BLaER1 (cell line): ENCODE data around the gene ZBTB24.
A peak's percentile ranks its signal among the peaks of the same experiment; 100 is the strongest.
"Not testable (repeated sequence)": the region's sequence is repeated elsewhere in the genome, so short reads cannot be mapped to it uniquely, and the experiment has no call there.

ENCODE experiments used
- H3K27ac ChIP-seq: shearing (Covaris generic); formaldehyde crosslinking; 2 replicates; pipeline ENCODE4 v1.8.1; 2022
- H3K27me3 ChIP-seq: shearing (Covaris generic); formaldehyde crosslinking; 2 replicates; pipeline ENCODE4 v1.8.1; 2022
- H3K36me3 ChIP-seq: shearing (Covaris generic); formaldehyde crosslinking; 2 replicates; pipeline ENCODE4 v1.8.1; 2022
- H3K4me1 ChIP-seq: shearing (Covaris generic); formaldehyde crosslinking; 2 replicates; pipeline ENCODE4 v1.8.1; 2022
- H3K4me2 ChIP-seq: shearing (Covaris generic); formaldehyde crosslinking; 2 replicates; pipeline ENCODE4 v1.8.1; 2022
- H3K4me3 ChIP-seq: shearing (Covaris generic); formaldehyde crosslinking; 2 replicates; pipeline ENCODE4 v1.8.1; 2022
- H3K9ac ChIP-seq: shearing (Covaris generic); formaldehyde crosslinking; 2 replicates; pipeline ENCODE4 v1.8.1; 2022
- H3K9me3 ChIP-seq: shearing (Covaris generic); formaldehyde crosslinking; 2 replicates; pipeline ENCODE4 v1.8.1; 2022
- H4K20me1 ChIP-seq: shearing (Covaris generic); formaldehyde crosslinking; 2 replicates; pipeline ENCODE4 v1.8.1; 2022
- Cebpa-rat ChIP-seq: shearing (Covaris generic); IDR thresholded peaks from 2 replicates; pipeline ENCODE4 v1.8.1; 2022

ZBTB24 gene

DNA sequence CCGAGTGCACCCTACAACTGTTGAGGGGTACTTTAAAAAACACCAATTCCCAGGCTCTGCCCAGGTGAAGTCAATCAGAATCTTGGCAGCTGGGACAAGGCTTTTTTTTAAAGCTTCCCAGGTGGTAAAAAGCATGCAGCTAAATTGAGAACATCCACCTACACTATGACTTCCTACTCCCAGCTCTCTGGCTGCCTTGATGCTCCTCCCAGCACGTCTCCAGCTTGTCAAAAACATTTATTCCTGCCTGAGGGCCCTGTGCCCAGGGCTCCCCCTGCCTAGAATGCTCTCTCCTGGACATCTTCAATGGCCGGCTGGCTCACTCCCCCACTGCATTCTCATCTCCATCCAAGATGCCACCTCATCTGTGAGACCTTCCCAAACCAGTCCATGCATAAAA is 9.9 kb downstream of the ZBTB24 start:
- peaks cover 100% of the 10 kb centered on the region for H3K36me3 ChIP-seq

DNA sequence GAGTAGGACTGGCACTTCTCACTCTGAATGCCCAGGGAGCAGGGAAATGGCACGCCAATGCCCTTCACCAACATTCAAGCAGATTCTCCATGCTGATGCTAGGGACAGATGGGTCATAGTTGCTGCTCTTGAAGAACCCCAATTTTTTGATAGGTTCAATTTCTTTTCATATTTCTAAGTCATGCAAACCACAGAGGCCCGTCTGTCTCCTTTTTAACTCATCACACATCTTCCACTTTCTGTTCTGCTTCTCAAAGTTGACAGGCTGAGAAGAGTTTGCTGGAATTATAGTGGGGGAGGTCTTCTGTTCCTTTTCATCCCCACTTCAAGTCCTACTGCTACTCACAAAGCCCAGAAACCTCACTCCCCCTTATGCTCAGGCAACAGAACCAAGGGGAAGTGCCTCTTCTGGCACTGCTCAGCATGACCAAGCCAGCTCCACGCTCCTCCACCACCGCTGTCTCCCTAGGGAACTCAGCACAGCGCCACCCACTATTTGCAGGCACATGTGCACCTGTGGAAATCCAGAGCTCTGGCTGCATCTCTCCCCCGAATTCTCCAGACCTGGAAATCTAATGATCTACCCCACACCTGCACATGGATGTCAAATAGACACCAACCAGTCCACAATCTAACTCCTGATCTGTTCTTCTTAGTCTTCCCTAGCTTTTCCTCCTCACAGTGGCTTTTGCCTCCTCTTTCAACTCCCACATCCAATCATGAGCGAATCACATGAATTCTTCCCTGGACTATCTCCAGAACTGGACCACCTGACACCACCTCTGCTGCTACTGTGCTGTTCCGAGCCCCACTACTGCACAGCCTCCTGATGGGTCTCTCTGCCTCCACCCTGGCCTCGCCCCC is 10.7 kb downstream of the ZBTB24 start:
- H3K36me3 ChIP-seq = peaks cover 100% of the 10 kb centered on the region
- H3K4me2 ChIP-seq = peak overlapping the region; percentile 58
- H3K9ac ChIP-seq = no peak overlapping the region
- H3K27ac ChIP-seq = 0 out of 2 replicates have a peak overlapping the region, but pooled peaks have one; percentile 7
- no peak overlapping the region for H3K4me3 ChIP-seq
- peaks cover 30% of the 10 kb centered on the region for H3K4me1 ChIP-seq
- no peaks in the 10 kb centered on the region for H3K27me3 ChIP-seq
- no peaks in the 10 kb centered on the region for H3K9me3 ChIP-seq
- H4K20me1 ChIP-seq = peaks cover 96% of the 10 kb centered on the region
- no peak for TF ChIP-seq Cebpa-rat

More for the DNA sequence above, 9.9 kb downstream of the ZBTB24 start:
- Histone ChIP-seq H3K9me3 (no peaks in the 10 kb centered on the region), H3K27ac (no peak overlapping the region), H3K27me3 (no peaks in the 10 kb centered on the region), H3K4me2 (peak overlapping the region; percentile 58; the same call in 1 of the 2 replicates), H3K4me3 (no peak overlapping the region), H4K20me1 (peaks cover 96% of the 10 kb centered on the region), H3K9ac (no peak overlapping the region), H3K4me1 (peaks cover 38% of the 10 kb centered on the region)
- no peak for TF ChIP-seq Cebpa-rat

DNA sequence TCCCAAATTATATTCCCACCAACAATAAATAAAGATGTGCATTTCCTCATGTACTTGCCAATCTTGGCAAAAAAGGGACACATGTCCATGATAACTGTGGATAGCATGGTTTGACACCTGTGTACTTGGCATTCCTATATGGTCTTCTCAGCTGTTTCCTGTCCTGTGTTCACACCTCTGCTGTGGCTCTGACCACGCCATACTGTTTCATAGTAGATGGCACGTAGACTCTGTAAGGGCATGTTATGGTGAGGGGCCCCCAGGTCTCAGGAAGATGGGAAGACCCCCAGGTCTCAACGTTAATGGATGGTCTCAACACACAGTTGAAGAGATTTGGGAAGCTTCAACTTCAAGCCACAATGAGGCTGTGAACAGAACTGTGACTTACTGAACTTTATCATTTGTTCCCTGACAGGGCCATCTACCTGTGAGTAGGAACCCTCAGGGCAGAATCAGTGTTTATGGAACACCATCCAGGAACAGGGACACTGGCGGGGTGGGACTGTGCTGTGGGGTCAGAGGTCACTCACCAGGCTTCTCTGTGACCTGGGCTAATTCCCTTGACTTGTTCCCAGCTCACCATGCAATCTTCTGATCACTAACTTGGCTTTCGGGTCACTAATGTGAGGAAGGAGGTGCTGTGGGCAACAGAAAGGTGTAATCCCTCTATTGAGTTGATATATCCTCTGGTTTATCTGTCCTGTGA is 11.8 kb downstream of the ZBTB24 start:
- H3K4me2 ChIP-seq = no peak overlapping the region

GRCh38 chr6:109469591-109470189 is 13.3 kb downstream of the ZBTB24 start:
- no peak overlapping the region for H3K9ac ChIP-seq
- peaks cover 21% of the 10 kb centered on the region for H3K4me1 ChIP-seq
- H3K36me3 ChIP-seq = peaks cover 100% of the 10 kb centered on the region
- TF ChIP-seq Cebpa-rat = no peak
- H3K27me3 ChIP-seq = no peaks in the 10 kb centered on the region
- no peak overlapping the region for H3K4me2 ChIP-seq
- H3K27ac ChIP-seq = no peak overlapping the region
- H3K9me3 ChIP-seq = no peaks in the 10 kb centered on the region
- peaks cover 85% of the 10 kb centered on the region for H4K20me1 ChIP-seq
- no peak overlapping the region for H3K4me3 ChIP-seq

More for the DNA sequence above, 11.8 kb downstream of the ZBTB24 start:
- no peak overlapping the region for H3K4me3 ChIP-seq
- 0 out of 2 replicates have a peak overlapping the region, but pooled peaks have one; percentile 7 for H3K27ac ChIP-seq
- no peaks in the 10 kb centered on the region for H3K9me3 ChIP-seq
- H3K27me3 ChIP-seq = no peaks in the 10 kb centered on the region
- no peak overlapping the region for H3K9ac ChIP-seq
- peaks cover 89% of the 10 kb centered on the region for H4K20me1 ChIP-seq
- no peak for TF ChIP-seq Cebpa-rat
- peaks cover 21% of the 10 kb centered on the region for H3K4me1 ChIP-seq
- peaks cover 100% of the 10 kb centered on the region for H3K36me3 ChIP-seq

DNA sequence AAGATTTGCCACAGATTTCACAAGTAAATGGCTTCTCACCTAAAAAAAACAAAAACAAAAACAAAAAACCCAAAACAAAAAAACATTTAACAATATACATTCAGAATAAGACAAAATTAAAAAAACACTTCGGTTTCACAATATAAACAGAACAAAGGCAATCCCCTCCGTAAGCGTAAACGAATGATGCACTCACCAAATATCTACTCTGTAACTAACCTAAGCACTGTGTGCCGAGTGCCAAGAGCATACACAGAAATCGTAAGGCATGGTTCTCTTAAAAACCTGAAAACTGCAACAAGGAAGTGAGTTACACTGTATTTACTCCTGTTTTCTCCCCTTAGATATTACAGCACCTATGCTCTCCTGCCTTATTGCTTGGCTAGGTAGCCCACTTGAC is 15.3 kb downstream of the ZBTB24 start:
- H4K20me1 ChIP-seq = peaks cover 79% of the 10 kb centered on the region
- no peaks in the 10 kb centered on the region for H3K27me3 ChIP-seq
- no peak for TF ChIP-seq Cebpa-rat
- H3K9ac ChIP-seq = no peak overlapping the region
- no peak overlapping the region for H3K4me3 ChIP-seq
- no peak overlapping the region for H3K4me2 ChIP-seq
- peaks cover 13% of the 10 kb centered on the region for H3K4me1 ChIP-seq
- no peaks in the 10 kb centered on the region for H3K9me3 ChIP-seq
- no peak overlapping the region for H3K27ac ChIP-seq
- H3K36me3 ChIP-seq = peaks cover 97% of the 10 kb centered on the region

DNA sequence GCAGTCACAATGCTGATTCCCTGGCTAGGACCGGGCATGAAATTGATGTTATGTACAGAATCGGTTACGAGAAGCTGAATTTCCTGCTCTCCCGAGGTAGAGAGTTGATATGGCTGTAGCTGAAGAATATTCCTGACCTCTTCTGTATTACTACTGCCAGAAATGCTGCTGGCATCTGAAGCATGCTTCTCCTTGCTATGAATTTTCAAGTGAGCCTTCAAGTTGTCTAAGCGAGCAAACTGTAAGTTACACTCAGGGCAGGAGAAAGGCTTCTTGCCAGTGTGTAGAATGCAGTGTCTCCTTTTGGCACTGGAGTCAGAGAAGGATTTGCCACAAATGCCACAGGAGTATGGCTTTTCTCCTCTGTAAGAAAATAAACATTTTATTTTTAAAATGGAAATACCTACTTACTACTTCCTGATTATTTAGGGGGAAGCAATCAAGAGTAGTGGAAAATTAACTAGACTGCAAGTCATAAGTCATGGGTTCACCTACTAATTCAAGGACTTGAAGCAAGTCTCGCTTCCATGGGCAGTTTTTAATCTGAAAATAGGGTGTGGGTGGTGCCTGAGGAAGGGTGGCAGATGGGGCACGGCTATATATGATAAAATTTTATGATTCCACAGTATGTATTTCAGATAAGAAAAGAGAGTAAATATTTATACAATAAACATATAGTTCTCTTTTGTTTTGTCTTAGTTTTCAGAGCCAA is 16.7 kb downstream of the ZBTB24 start:
- no peak for TF ChIP-seq Cebpa-rat
- Histone ChIP-seq H3K9me3 (peaks cover under 1% of the 10 kb centered on the region; the same call in 1 of the 2 replicates), H3K9ac (no peak overlapping the region), H3K4me3 (no peak overlapping the region), H3K27me3 (no peaks in the 10 kb centered on the region), H3K36me3 (peaks cover 97% of the 10 kb centered on the region), H4K20me1 (peaks cover 75% of the 10 kb centered on the region; the same call in 1 of the 2 replicates), H3K27ac (no peak overlapping the region), H3K4me1 (no peaks in the 10 kb centered on the region), H3K4me2 (no peak overlapping the region)

DNA sequence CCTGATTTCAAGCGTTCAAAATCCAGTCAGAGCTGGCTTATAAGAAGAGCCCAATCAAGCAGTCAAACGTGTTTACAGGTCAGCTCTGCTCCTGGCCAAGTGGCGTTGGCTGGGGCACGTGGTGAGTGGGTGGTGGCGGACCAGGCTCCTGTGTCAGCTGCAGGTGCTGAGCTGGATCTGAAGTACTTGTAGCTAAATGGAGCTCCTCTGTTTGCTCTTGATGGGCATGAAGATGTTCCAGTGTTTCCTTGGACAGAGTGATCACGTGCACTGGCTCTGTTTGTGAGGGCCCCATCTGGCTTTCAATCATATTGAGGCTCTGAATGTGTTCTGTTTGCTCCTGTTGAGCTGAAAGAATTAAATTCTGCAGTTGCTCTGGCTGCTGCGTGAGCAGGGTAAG is 17.2 kb downstream of the ZBTB24 start:
- H3K36me3 ChIP-seq = peaks cover 96% of the 10 kb centered on the region
- H3K4me3 ChIP-seq = no peak overlapping the region
- no peak overlapping the region for H3K27ac ChIP-seq
- H3K27me3 ChIP-seq = no peaks in the 10 kb centered on the region
- H3K4me1 ChIP-seq = no peaks in the 10 kb centered on the region
- peaks cover 69% of the 10 kb centered on the region; the same call in 1 of the 2 replicates for H4K20me1 ChIP-seq
- no peak for TF ChIP-seq Cebpa-rat
- H3K9ac ChIP-seq = no peak overlapping the region
- peaks cover 4% of the 10 kb centered on the region; the same call in 1 of the 2 replicates for H3K9me3 ChIP-seq
- no peak overlapping the region for H3K4me2 ChIP-seq

GRCh38 chr6:109461733-109462526 is 21.1 kb downstream of the ZBTB24 start:
- Histone ChIP-seq H3K9ac (no peak overlapping the region), H3K36me3 (peaks cover 58% of the 10 kb centered on the region), H3K4me3 (no peak overlapping the region), H3K27ac (no peak overlapping the region), H3K4me1 (peaks cover 26% of the 10 kb centered on the region), H3K27me3 (no peaks in the 10 kb centered on the region), H4K20me1 (peaks cover 49% of the 10 kb centered on the region; the same call in 1 of the 2 replicates), H3K4me2 (no peak overlapping the region), H3K9me3 (peaks cover 4% of the 10 kb centered on the region; the same call in 1 of the 2 replicates)
- TF ChIP-seq Cebpa-rat = no peak

- peaks cover 33% of the 10 kb centered on the region for H3K4me1 ChIP-seq
- H3K9me3 ChIP-seq, H3K4me2 ChIP-seq, H3K9ac ChIP-seq, H3K27ac ChIP-seq, H3K27me3 ChIP-seq, H3K4me3 ChIP-seq: not testable (repeated sequence)
- H3K36me3 ChIP-seq = peaks cover 51% of the 10 kb centered on the region
- peaks cover 55% of the 10 kb centered on the region; the same call in 1 of the 2 replicates for H4K20me1 ChIP-seq
Observed at GRCh38 chr6:109461205-109461604, 21.8 kb downstream of the ZBTB24 start.
